ENCODE results near the gene VHLL.
"Not testable (repeated sequence)": the region's sequence is repeated elsewhere in the genome, so short reads cannot be mapped to it uniquely, and the experiment has no call there.

Gene VHLL

DNA sequence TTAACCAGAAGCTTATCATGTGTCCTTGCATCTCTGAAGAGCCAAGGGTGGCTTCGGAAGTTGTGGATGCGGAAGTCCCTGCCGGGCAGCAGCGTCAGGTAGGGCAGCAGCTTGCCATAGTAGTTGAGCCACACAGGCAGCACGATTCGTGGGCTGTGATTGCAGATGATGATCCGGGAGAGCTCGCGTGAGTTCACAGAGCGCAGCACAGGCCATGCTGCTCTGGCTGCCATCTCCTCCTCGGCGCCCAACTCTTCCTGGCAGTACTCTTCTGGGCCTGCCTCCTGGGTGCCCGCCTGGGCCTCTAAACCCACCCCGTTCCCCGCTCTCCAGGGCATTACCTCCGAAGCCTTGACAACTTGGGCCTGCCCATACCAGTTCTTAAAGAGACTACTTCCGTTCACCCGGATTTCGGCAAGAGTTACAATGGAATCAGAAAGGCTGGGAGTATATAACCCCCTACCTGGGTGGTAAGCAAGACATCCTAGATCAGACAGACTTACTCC lies at the start of gene VHLL:
Gene VHLL, minus strand, starts transcription at position 456 of the 506 bp plus-strand sequence. Its CDS starts 118 bp downstream, at position 338.
- no peaks in the 10 kb centered on the region for H3K27me3 ChIP-seq (ENCODE audit: control insufficient read depth, insufficient read depth, low read length)
- peaks cover 1% of the 10 kb centered on the region for H3K36me3 ChIP-seq (ENCODE audit: control insufficient read depth, insufficient read depth, low read length)
- H3K4me3 ChIP-seq (ENCODE audit: low read depth, low read length), result no peak within 1 kb of the TSS
- no peak within 1 kb of the TSS for H3K9ac ChIP-seq (ENCODE audit: low read depth, low read length)
- H3K4me1 ChIP-seq (ENCODE audit: control insufficient read depth, insufficient read depth, low read length), result no peaks in the 10 kb centered on the region
- H3K9me3 ChIP-seq (ENCODE audit: control insufficient read depth, insufficient read depth, low read length), result no peaks in the 10 kb centered on the region

DNA sequence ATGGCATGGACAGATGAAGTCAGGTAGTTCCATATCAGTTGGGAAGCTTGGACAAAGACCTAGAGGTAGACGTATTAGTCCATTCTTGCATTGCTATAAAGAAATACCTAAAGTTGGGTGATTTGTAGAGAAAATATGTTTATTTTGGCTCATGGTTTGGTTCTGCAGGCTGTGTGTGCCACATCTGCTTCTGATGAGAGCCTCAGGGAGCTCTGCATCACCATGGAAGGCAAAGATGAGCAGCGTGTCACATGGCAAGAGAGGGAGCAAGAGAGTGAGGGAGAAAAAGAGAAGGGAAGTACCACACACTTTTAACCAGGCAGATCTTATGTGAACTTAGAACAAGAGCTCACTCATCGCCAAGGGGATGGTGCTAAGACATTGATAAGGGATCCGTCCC lies 48.2 kb upstream of the VHLL start:
- Histone ChIP-seq H3K4me3 (ENCODE audit: low read depth, low read length) (no peak overlapping the region), H3K9ac (ENCODE audit: low read depth, low read length) (no peak overlapping the region), H3K4me1 (ENCODE audit: control insufficient read depth, insufficient read depth, low read length) (no peaks in the 10 kb centered on the region), H3K36me3 (ENCODE audit: control insufficient read depth, insufficient read depth, low read length) (no peaks in the 10 kb centered on the region), H3K27me3 (ENCODE audit: control insufficient read depth, insufficient read depth, low read length) (no peaks in the 10 kb centered on the region), H3K9me3 (ENCODE audit: control insufficient read depth, insufficient read depth, low read length) (no peaks in the 10 kb centered on the region)

DNA sequence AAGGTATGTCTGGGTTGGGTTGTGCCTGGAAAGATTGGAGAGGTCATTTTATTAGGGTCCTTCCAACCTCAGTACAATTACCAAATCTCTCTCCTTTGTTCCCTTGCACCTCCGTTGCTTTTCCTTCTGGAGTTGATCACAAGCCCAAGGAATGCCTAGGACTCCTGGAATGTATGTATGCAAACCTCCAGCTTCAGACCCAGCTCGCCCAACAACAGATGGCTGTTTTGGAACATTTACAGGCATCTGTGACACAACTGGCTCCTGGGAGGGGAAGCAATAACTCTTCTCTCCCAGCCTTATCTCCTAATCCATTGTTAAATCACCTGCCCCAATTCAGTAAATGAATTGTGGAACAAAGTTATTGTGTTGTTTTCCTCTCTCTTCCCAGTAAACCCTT lies 47.5 kb upstream of the VHLL start:
- no peaks in the 10 kb centered on the region for H3K36me3 ChIP-seq (ENCODE audit: control insufficient read depth, insufficient read depth, low read length)
- H3K4me1 ChIP-seq (ENCODE audit: control insufficient read depth, insufficient read depth, low read length), result no peaks in the 10 kb centered on the region
- no peak overlapping the region for H3K4me3 ChIP-seq (ENCODE audit: low read depth, low read length)
- H3K9ac ChIP-seq (ENCODE audit: low read depth, low read length), result no peak overlapping the region
- H3K27me3 ChIP-seq (ENCODE audit: control insufficient read depth, insufficient read depth, low read length), result no peaks in the 10 kb centered on the region
- no peaks in the 10 kb centered on the region for H3K9me3 ChIP-seq (ENCODE audit: control insufficient read depth, insufficient read depth, low read length)

DNA sequence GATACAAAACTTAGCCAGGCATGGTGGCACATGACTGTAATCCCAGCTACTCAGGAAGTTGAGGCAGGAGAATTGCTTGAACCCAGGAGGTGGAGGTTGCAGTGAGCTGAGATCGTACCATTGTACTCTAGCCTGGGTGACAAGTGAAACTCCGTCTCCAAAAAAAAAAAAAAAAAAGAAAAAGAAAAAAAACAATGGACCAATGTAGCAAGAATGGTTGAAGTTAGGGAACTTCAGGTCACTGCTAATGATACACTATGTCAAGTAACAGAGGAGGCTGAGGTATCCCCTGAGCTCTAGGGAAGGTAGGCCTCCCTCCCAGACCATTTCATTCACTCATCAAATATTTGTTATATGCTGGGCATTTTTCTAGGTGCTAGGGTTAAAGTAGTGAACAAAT lies 46.9 kb upstream of the VHLL start:
- not testable (repeated sequence) for H3K27me3 ChIP-seq (ENCODE audit: control insufficient read depth, insufficient read depth, low read length); H3K9ac ChIP-seq (ENCODE audit: low read depth, low read length); H3K36me3 ChIP-seq (ENCODE audit: control insufficient read depth, insufficient read depth, low read length)

GRCh38 chr1:156344409-156344808 lies 45.3 kb upstream of the VHLL start:
- Histone ChIP-seq H3K4me3 (ENCODE audit: low read depth, low read length) (no peak overlapping the region), H3K9me3 (ENCODE audit: control insufficient read depth, insufficient read depth, low read length) (no peaks in the 10 kb centered on the region), H3K9ac (ENCODE audit: low read depth, low read length) (no peak overlapping the region), H3K36me3 (ENCODE audit: control insufficient read depth, insufficient read depth, low read length) (no peaks in the 10 kb centered on the region), H3K4me1 (ENCODE audit: control insufficient read depth, insufficient read depth, low read length) (no peaks in the 10 kb centered on the region), H3K27me3 (ENCODE audit: control insufficient read depth, insufficient read depth, low read length) (no peaks in the 10 kb centered on the region)

More for the DNA sequence above, 46.9 kb upstream of the VHLL start:
- H3K9me3 ChIP-seq (ENCODE audit: control insufficient read depth, insufficient read depth, low read length); H3K4me3 ChIP-seq (ENCODE audit: low read depth, low read length); H3K4me1 ChIP-seq (ENCODE audit: control insufficient read depth, insufficient read depth, low read length): not testable (repeated sequence)

DNA sequence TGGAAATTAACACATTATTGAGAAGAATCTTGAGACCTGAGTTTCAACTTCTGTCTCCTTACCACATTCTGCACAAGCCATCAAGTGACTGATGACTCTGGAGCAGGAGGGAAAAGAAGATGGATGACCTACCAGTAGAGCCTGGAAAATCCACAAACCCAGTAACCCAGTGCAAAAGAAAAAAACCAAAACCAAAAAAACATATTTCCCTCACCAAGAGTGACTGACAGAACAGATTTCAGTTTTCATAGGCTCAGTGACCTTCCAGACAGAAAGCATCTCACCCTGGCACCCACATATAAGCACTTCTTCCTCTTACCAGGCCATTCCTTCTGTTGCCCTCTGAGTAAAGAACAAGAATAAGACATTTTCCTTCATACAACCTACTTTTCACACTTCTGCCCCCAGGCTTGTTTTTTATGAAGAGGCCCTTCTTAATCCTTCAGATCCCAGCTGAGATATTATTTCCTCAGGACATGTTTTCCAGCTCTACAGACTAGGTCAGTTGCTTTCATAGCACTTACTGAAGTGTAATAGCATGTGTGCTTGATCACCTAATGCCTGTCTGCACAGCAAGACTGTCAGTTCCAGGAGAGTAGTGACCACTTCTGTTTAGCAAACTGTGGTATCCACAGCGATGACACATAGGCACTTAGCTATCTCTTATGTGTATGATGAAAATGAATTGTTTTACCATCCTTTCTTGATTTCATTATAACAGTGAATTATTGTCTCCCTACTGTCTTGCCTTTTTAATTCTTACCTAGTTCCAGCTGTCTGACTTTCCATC lies 43.3 kb upstream of the VHLL start:
- Histone ChIP-seq H3K4me1 (ENCODE audit: control insufficient read depth, insufficient read depth, low read length) (no peaks in the 10 kb centered on the region), H3K9ac (ENCODE audit: low read depth, low read length) (no peak overlapping the region), H3K4me3 (ENCODE audit: low read depth, low read length) (no peak overlapping the region), H3K9me3 (ENCODE audit: control insufficient read depth, insufficient read depth, low read length) (no peaks in the 10 kb centered on the region), H3K27me3 (ENCODE audit: control insufficient read depth, insufficient read depth, low read length) (no peaks in the 10 kb centered on the region), H3K36me3 (ENCODE audit: control insufficient read depth, insufficient read depth, low read length) (no peaks in the 10 kb centered on the region)

GRCh38 chr1:156338180-156338976 lies 39.3 kb upstream of the VHLL start, which contains the start of the genes CCT3 and TSACC:
Gene CCT3 (minus strand): TSS chr1:156338292. CDS start chr1:156338184, 108 bp downstream.
Gene TSACC (plus strand): TSS chr1:156338526. CDS start chr1:156339758, 1,232 bp downstream.
- H3K27me3 ChIP-seq (ENCODE audit: control insufficient read depth, insufficient read depth, low read length), result no peaks in the 10 kb centered on the region
- peak within 1 kb of the TSS; percentile 82 for H3K9ac ChIP-seq (ENCODE audit: low read depth, low read length)
- peaks cover 3% of the 10 kb centered on the region for H3K4me1 ChIP-seq (ENCODE audit: control insufficient read depth, insufficient read depth, low read length)
- H3K9me3 ChIP-seq (ENCODE audit: control insufficient read depth, insufficient read depth, low read length), result no peaks in the 10 kb centered on the region
- peak within 1 kb of the TSS; percentile 93 for H3K4me3 ChIP-seq (ENCODE audit: low read depth, low read length)
- peaks cover 12% of the 10 kb centered on the region for H3K36me3 ChIP-seq (ENCODE audit: control insufficient read depth, insufficient read depth, low read length)

DNA sequence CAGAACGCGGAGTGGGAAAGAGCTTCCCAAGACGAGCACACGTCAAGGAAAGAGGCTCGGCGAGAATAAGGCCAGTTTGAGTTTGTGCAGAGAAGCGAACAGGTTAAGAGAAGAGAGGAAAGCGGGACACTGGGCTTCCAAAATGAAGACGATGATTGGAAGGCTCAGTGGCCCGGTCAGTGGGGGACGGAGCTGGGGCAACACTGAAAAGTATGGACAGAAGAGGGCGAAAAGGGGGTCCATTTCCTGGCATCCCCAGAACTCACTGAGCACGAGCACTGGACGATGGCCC lies 38.7 kb upstream of the VHLL start:
- H3K27me3 ChIP-seq (ENCODE audit: control insufficient read depth, insufficient read depth, low read length), result no peaks in the 10 kb centered on the region
- H3K9me3 ChIP-seq (ENCODE audit: control insufficient read depth, insufficient read depth, low read length), result no peaks in the 10 kb centered on the region
- peak overlapping the region; percentile 82 for H3K9ac ChIP-seq (ENCODE audit: low read depth, low read length)
- H3K4me1 ChIP-seq (ENCODE audit: control insufficient read depth, insufficient read depth, low read length), result peaks cover 3% of the 10 kb centered on the region
- peak overlapping the region; percentile 93 for H3K4me3 ChIP-seq (ENCODE audit: low read depth, low read length)
- peaks cover 17% of the 10 kb centered on the region for H3K36me3 ChIP-seq (ENCODE audit: control insufficient read depth, insufficient read depth, low read length)

DNA sequence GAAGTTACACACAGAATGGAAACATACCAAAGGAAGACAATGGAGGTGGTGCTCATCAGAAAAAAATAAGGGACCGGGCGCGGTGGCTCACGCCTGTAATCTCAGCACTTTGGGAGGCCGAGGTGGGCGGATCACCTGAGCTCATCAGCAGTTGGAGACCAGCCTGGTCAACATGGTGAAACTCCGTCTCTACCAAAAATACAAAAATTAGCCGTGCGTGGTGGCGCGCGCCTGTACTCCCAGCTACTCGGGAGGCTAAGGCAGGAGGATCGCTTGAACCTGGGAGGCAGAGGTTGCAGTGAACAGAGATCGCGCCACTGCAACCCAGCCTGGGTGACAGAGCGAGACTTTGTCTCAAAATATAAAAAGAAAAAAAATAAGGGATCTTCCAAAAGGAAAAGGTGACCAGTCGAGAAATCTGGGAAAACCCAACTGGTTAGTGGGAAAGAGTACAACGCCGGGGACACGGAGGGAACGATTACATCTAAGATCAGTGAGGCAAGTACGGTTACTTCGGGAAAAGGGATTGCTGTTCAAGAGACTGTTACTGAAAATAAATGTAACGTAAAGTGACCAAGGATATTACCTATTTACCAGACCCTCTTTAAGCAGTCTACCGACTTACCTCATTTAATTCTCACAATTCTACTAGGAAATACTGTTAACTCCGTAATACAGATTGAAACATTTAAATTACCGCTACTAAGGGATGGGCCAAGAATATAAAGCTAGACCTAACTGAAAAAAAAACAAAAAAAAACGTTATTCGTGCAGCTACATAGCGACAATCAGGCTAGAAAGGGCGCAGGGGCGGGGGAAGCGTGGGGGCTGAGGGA lies 38.2 kb upstream of the VHLL start:
- H3K9me3 ChIP-seq (ENCODE audit: control insufficient read depth, insufficient read depth, low read length), result no peaks in the 10 kb centered on the region
- peak overlapping the region; percentile 93 for H3K4me3 ChIP-seq (ENCODE audit: low read depth, low read length)
- peaks cover 3% of the 10 kb centered on the region for H3K4me1 ChIP-seq (ENCODE audit: control insufficient read depth, insufficient read depth, low read length)
- H3K36me3 ChIP-seq (ENCODE audit: control insufficient read depth, insufficient read depth, low read length), result peaks cover 22% of the 10 kb centered on the region
- peak overlapping the region; percentile 82 for H3K9ac ChIP-seq (ENCODE audit: low read depth, low read length)
- H3K27me3 ChIP-seq (ENCODE audit: control insufficient read depth, insufficient read depth, low read length), result no peaks in the 10 kb centered on the region

DNA sequence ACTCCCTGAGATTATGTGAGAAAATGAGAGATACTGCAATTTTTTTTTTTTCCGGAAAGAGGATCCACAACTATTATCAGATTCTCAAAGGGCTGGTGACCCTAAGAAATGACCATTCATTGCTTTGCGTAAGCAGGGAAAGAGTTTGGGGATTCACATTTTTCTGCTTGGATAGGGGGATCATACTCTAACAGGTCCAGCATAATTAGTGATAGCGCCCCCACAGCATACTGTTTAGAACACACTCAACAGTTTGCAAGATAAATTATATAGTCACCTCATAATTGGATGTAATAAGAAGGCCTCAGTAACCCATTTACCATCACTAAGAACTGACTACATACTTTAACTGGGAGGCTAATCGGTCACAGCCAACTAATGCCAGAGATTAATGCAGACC lies 37.1 kb upstream of the VHLL start:
- Histone ChIP-seq H3K36me3 (ENCODE audit: control insufficient read depth, insufficient read depth, low read length) (peaks cover 31% of the 10 kb centered on the region), H3K4me3 (ENCODE audit: low read depth, low read length) (peak overlapping the region; percentile 93), H3K4me1 (ENCODE audit: control insufficient read depth, insufficient read depth, low read length) (peaks cover 3% of the 10 kb centered on the region), H3K9me3 (ENCODE audit: control insufficient read depth, insufficient read depth, low read length) (no peaks in the 10 kb centered on the region), H3K27me3 (ENCODE audit: control insufficient read depth, insufficient read depth, low read length) (no peaks in the 10 kb centered on the region), H3K9ac (ENCODE audit: low read depth, low read length) (no peak overlapping the region)

- not testable (repeated sequence) for H3K9me3 ChIP-seq (ENCODE audit: control insufficient read depth, insufficient read depth, low read length); H3K4me1 ChIP-seq (ENCODE audit: control insufficient read depth, insufficient read depth, low read length); H3K27me3 ChIP-seq (ENCODE audit: control insufficient read depth, insufficient read depth, low read length); H3K9ac ChIP-seq (ENCODE audit: low read depth, low read length); H3K4me3 ChIP-seq (ENCODE audit: low read depth, low read length)
- peaks cover 59% of the 10 kb centered on the region for H3K36me3 ChIP-seq (ENCODE audit: control insufficient read depth, insufficient read depth, low read length)
Observed at GRCh38 chr1:156323179-156323578, 24.1 kb upstream of the VHLL start.

All from iPS-15b (cell line).